B cell (primary cell): ENCODE measurements around the gene AOPEP. TPM values are rescaled to one million over a fixed set of nuclear protein-coding genes. Genes with fewer than 3 reads are reported as not detected.

Experiments used
- ATAC-seq: fragments of 200-7000 bp; cut with Tn5 transposase; one replicate; pipeline ENCODE4 v1.10.0; 2021; ENCODE audit warnings: low read depth, mild to moderate bottlenecking, moderate number of reproducible peaks, moderate library complexity
- CTCF ChIA-PET: fragments of 350-600 bp; sonication (Branson Sonifier 250); formaldehyde crosslinking; loops from one replicate; lab custom pipeline; 2021; ENCODE audit warnings: antibody characterized with exemption, inconsistent platforms; lab: Charles Lee
- POLR2A ChIA-PET: fragments of 350-600 bp; sonication (Branson Sonifier 250); formaldehyde crosslinking; loops from one replicate; lab custom pipeline; 2021; ENCODE audit warnings: antibody characterized with exemption; lab: Charles Lee
- DNase-seq: peaks from one replicate; pipeline ENCODE4 v3.0.0; 2013
- H2AFZ ChIP-seq: 2 replicates; pipeline ENCODE4 v1.6.1; 2012; ENCODE audit warnings: mild to moderate bottlenecking, low read depth, low read length; ENCODE audit not compliant: insufficient read depth, poor library complexity, severe bottlenecking
- H3K27ac ChIP-seq, 2 donors: 1 replicate in 1 of 2; 2 replicates in 1 of 2; pipeline ENCODE4 v1.5.1; 2012 to 2013; ENCODE audit warnings: low read length in 2 of 2, mild to moderate bottlenecking in 2 of 2, moderate library complexity in 1 of 2
- H3K27me3 ChIP-seq, 4 experiments: fragments of 200-600 bp in 1 of 4; sonication (generic) in 1 of 4; replicated peaks in 1 of 4; 1 replicate in 2 of 4; 2 replicates in 2 of 4; pipeline versions ENCODE4 v1.6.1 to v1.7.0; 2013 to 2016; ENCODE audit warnings: low read length in 3 of 4, mild to moderate bottlenecking in 2 of 4, mixed read lengths in 1 of 4, moderate library complexity in 1 of 4; ENCODE audit not compliant: insufficient read depth in 4 of 4, control insufficient read depth in 3 of 4; ENCODE audit errors: control extremely low read depth in 1 of 4
- H3K36me3 ChIP-seq, 2 experiments: replicated peaks in 1 of 2; 1 replicate in 1 of 2; 2 replicates in 1 of 2; pipeline versions ENCODE4 v1.6.1 to v1.7.1; 2013; ENCODE audit warnings: low read length in 1 of 2; ENCODE audit not compliant: insufficient read depth in 2 of 2, control insufficient read depth in 1 of 2; ENCODE audit errors: control extremely low read depth in 1 of 2, extremely low read depth in 1 of 2
- H3K4me1 ChIP-seq, 2 donors: fragments of 200-600 bp in 1 of 2; sonication (generic) in 1 of 2; 1 replicate in 1 of 2; 2 replicates in 1 of 2; pipeline versions ENCODE4 v1.5.1 to v1.6.1; 2013 to 2017; ENCODE audit warnings: low read length in 2 of 2; ENCODE audit not compliant: control insufficient read depth in 2 of 2, insufficient read depth in 2 of 2
- H3K4me2 ChIP-seq: replicated peaks from 2 replicates; pipeline ENCODE3; 2012; ENCODE audit warnings: mild to moderate bottlenecking, low read depth, low read length; ENCODE audit not compliant: poor library complexity, severe bottlenecking
- H3K4me3 ChIP-seq, 5 experiments: fragments of 200-600 bp in 1 of 5; sonication (generic) in 1 of 5; 1 replicate in 3 of 5; 2 replicates in 2 of 5; pipeline versions ENCODE4 v1.5.1 to v1.7.0; 2011 to 2016; ENCODE audit warnings: low read length in 4 of 5, mild to moderate bottlenecking in 4 of 5, low read depth in 2 of 5, control low read depth in 1 of 5, moderate library complexity in 1 of 5; ENCODE audit not compliant: insufficient read depth in 1 of 5; ENCODE audit errors: control extremely low read depth in 1 of 5, extremely low read depth in 1 of 5
- H3K79me2 ChIP-seq: fragments of 200-600 bp; sonication (generic); one replicate; pipeline ENCODE4 v1.6.0; 2016; ENCODE audit warnings: low read length; ENCODE audit not compliant: control insufficient read depth, insufficient read depth
- H3K9ac ChIP-seq: fragments of 200-600 bp; sonication (generic); 2 replicates; pipeline ENCODE4 v1.6.1; 2017; ENCODE audit warnings: mild to moderate bottlenecking, low read length, moderate library complexity
- H3K9me3 ChIP-seq, 3 donors: one replicate each; pipeline versions ENCODE4 v1.6.1 to v1.7.1; 2013; ENCODE audit warnings: low read length in 2 of 3; ENCODE audit not compliant: control insufficient read depth in 2 of 3, insufficient read depth in 1 of 3; ENCODE audit errors: control extremely low read depth in 1 of 3
- H4K20me1 ChIP-seq: 2 replicates; pipeline ENCODE4 v1.6.0; 2012; ENCODE audit warnings: mild to moderate bottlenecking, low read length; ENCODE audit not compliant: insufficient read depth, control insufficient read depth, poor library complexity, severe bottlenecking
- H3K27ac Mint-ChIP-seq: one replicate; pipeline ENCODE4 v1.8.0; 2021; ENCODE audit warnings: mixed read lengths
- H3K27me3 Mint-ChIP-seq: one replicate; pipeline ENCODE4 v1.8.0; 2021; ENCODE audit warnings: mixed read lengths
- H3K4me1 Mint-ChIP-seq: one replicate; pipeline ENCODE4 v1.8.0; 2021; ENCODE audit warnings: mixed read lengths
- H3K4me3 Mint-ChIP-seq: one replicate; pipeline ENCODE4 v1.8.0; 2021; ENCODE audit warnings: mixed read lengths
- H3K9me3 Mint-ChIP-seq: one replicate; pipeline ENCODE4 v1.8.0; 2022; ENCODE audit warnings: mixed read lengths; ENCODE audit not compliant: insufficient read depth
- EZH2 ChIP-seq: IDR thresholded peaks from 2 replicates; pipeline ENCODE4 v1.6.1; 2012; ENCODE audit warnings: borderline replicate concordance, low read depth, mild to moderate bottlenecking, moderate library complexity, low read length; ENCODE audit not compliant: insufficient read depth, poor library complexity, severe bottlenecking
- WGBS: methylation state at CpG from one replicate; pipeline ENCODE4 v1.1.5; 2013; ENCODE audit warnings: missing lambda C conversion rate; ENCODE audit not compliant: insufficient coverage; 5-methylcytosine and 5-hydroxymethylcytosine counted together
- intact Hi-C: fragments of 100-400 bp; cut with micrococcal nuclease; formaldehyde crosslinking; loops from one replicate; pipeline ENCODE4 v1.10.0; 2022
- polyA plus RNA-seq: library from polyadenylated mRNA; depleted of rRNA; stranded (reverse); fragments of >200 nt; gene quantifications from 2 replicates; pipeline ENCODE4 v1.2.3, GENCODE V29; 2012
- total RNA-seq, 2 donors: library from RNA; stranded (reverse); fragments of 120-200 nt in 1 of 2; gene quantifications; 1 replicate in 1 of 2; 2 replicates in 1 of 2; pipeline versions ENCODE4 v1.2.3 to v1.2.4, GENCODE V29; 2013 to 2022
- TF ChIP-seq, protein P1 (sequence below): fragments of 200-600 bp; IDR thresholded peaks from one replicate; pipeline ENCODE4 v1.8.0; 2022; ENCODE audit warnings: antibody characterized with exemption, mild to moderate bottlenecking

Gene AOPEP
- total and polyA plus RNA-seq, 2 donors (not counting 1 experiment from before 2014, with no cell fraction given), result 5.1 to 35.8 TPM

DNA sequence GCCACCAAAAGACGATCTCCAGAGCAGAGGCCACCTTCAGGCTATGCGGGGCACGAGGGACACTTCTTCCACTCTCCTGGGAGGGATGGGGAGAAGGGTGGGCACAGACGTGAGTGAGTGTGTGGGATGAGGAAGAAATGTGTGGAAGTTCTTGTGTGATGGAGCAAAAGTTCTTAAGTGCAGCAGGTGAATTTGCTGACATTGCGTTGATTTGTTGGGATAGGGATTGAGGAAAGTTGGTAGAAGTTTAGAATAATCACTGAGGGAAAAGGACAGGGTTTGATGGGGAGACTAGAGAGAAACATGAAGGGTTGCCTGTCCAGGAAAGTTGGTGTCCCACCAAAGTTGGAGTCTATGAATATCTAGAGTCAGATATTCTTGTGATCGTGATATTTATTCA is 2.2 kb downstream of the AOPEP start:
- peaks cover 0 to 2% of the 10 kb centered on the region in 2 experiments for H3K36me3 ChIP-seq
- no peak overlapping the region for H3K9ac ChIP-seq
- H3K79me2 ChIP-seq, result peaks cover 10% of the 10 kb centered on the region
- DNase-seq (no peak), ATAC-seq (no peak)
- peaks cover 10 to 11% of the 10 kb centered on the region in 2 donors for H3K4me1 ChIP-seq
- H3K4me3 ChIP-seq, result no peak overlapping the region
- H2AFZ ChIP-seq, result no peak overlapping the region
- TF ChIP-seq, protein P1, sequence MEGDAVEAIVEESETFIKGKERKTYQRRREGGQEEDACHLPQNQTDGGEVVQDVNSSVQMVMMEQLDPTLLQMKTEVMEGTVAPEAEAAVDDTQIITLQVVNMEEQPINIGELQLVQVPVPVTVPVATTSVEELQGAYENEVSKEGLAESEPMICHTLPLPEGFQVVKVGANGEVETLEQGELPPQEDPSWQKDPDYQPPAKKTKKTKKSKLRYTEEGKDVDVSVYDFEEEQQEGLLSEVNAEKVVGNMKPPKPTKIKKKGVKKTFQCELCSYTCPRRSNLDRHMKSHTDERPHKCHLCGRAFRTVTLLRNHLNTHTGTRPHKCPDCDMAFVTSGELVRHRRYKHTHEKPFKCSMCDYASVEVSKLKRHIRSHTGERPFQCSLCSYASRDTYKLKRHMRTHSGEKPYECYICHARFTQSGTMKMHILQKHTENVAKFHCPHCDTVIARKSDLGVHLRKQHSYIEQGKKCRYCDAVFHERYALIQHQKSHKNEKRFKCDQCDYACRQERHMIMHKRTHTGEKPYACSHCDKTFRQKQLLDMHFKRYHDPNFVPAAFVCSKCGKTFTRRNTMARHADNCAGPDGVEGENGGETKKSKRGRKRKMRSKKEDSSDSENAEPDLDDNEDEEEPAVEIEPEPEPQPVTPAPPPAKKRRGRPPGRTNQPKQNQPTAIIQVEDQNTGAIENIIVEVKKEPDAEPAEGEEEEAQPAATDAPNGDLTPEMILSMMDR, result no peak
- TF ChIP-seq EZH2, result no peak
- 94% methylated on average over 6 of the region's 6 CpGs for WGBS
- ChIA-PET CTCF (no interaction called here), POLR2A (no interaction called here)
- no peaks in the 10 kb centered on the region for H3K27me3 Mint-ChIP-seq
- H3K4me2 ChIP-seq, result no peak overlapping the region
- intact Hi-C loops, result loop anchor here (5.0 to 10.0 kb wide), 3 partner anchors 71 to 1964 kb away; partner anchors contain the start of gene BICD2
- H3K4me1 Mint-ChIP-seq, result peaks cover 16% of the 10 kb centered on the region
- H3K27ac ChIP-seq, result no peak overlapping the region
- H3K9me3 ChIP-seq, result no peaks in the 10 kb centered on the region
- no peaks in the 10 kb centered on the region for H3K27me3 ChIP-seq
- no peaks in the 10 kb centered on the region for H4K20me1 ChIP-seq
- H3K27ac Mint-ChIP-seq, result no peak overlapping the region
- no peak overlapping the region for H3K4me3 Mint-ChIP-seq
- no peaks in the 10 kb centered on the region for H3K9me3 Mint-ChIP-seq

DNA sequence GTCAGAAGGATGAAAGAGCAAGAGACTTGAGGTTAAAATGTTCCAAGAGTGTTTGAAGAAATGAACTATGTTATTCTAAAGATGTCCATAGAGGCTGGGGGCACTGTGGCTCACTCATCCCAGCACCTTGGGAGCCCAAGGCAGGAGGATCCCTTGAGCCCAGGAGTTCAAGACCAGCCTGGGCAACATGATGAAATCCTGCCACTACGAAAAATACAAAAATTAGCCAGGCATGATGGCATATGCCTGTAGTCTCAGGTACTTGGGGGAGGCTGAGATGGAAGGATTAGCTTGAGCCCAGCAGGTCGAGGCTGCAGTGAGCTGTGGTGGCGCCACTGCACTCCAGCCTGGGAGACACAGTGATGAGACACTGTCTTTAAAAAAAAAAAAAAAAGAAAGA is 2.7 kb downstream of the AOPEP start:
- intact Hi-C loops, result loop anchor here (5.0 to 10.0 kb wide), 3 partner anchors 72 to 1964 kb away; partner anchors contain the start of gene BICD2
- CTCF ChIA-PET, result no interaction called here
- no peaks in the 10 kb centered on the region for H3K9me3 Mint-ChIP-seq
- TF ChIP-seq EZH2, result no peak
- TF ChIP-seq, protein P1, result no peak
- Histone ChIP-seq H3K27ac (no peak overlapping the region), H3K79me2 (peaks cover 10% of the 10 kb centered on the region), H3K27me3 (no peaks in the 10 kb centered on the region), H3K9me3 (no peaks in the 10 kb centered on the region), H3K4me1 (peaks cover 10 to 11% of the 10 kb centered on the region in 2 donors), H2AFZ (no peak overlapping the region), H4K20me1 (no peaks in the 10 kb centered on the region), H3K4me3 (no peak overlapping the region), H3K36me3 (peaks cover 0 to 6% of the 10 kb centered on the region in 2 experiments), H3K9ac (no peak overlapping the region), H3K4me2 (no peak overlapping the region)
- ATAC-seq (no peak), DNase-seq (no peak)
- peaks cover 16% of the 10 kb centered on the region for H3K4me1 Mint-ChIP-seq
- H3K27me3 Mint-ChIP-seq, result no peaks in the 10 kb centered on the region
- H3K4me3 Mint-ChIP-seq, result no peak overlapping the region
- POLR2A ChIA-PET, result no interaction called here
- no peak overlapping the region for H3K27ac Mint-ChIP-seq
- 100% methylated on average over 1 of the region's 3 CpGs for WGBS
